ENCODE data around the gene ARL4D.
"Not testable (repeated sequence)": the region's sequence is repeated elsewhere in the genome, so short reads cannot be mapped to it uniquely, and the experiment has no call there.

The ARL4D gene

GRCh38 chr17:43373356-43373755, 25.4 kb upstream of the ARL4D start:
- no peaks in the 10 kb centered on the region for H3K27me3 ChIP-seq (replicated peaks)
- TF ChIP-seq CTCF (IDR thresholded peaks at IDR 0.05; ENCODE audit: low read depth, low read length, missing control alignments), result no peak
- no peak overlapping the region for H3K4me3 ChIP-seq (ENCODE audit: low read depth, low read length)
- no peak for DNase-seq
- no peak overlapping the region for H3K27ac ChIP-seq
- no peaks in the 10 kb centered on the region for H3K36me3 ChIP-seq (replicated peaks)
- in situ Hi-C loops (cut with HindIII; ENCODE audit: low pct_ligation_motif_present, low sequenced_read_pairs), result no loop called here

GRCh38 chr17:43375915-43376314, 22.9 kb upstream of the ARL4D start:
- in situ Hi-C loops (cut with HindIII; ENCODE audit: low pct_ligation_motif_present, low sequenced_read_pairs); H3K27me3 ChIP-seq (replicated peaks): not testable (repeated sequence)

GRCh38 chr17:43377056-43377810, 21.6 kb upstream of the ARL4D start:
- no peak for DNase-seq
- no peak for TF ChIP-seq CTCF (IDR thresholded peaks at IDR 0.05; ENCODE audit: low read depth, low read length, missing control alignments)
- Histone ChIP-seq H3K27me3 (replicated peaks) (no peaks in the 10 kb centered on the region), H3K27ac (no peak overlapping the region), H3K36me3 (replicated peaks) (no peaks in the 10 kb centered on the region), H3K4me3 (ENCODE audit: low read depth, low read length) (no peak overlapping the region)
- in situ Hi-C loops (cut with HindIII; ENCODE audit: low pct_ligation_motif_present, low sequenced_read_pairs), result no loop called here

More at GRCh38 chr17:43375915-43376314, 22.9 kb upstream of the ARL4D start:
- not testable (repeated sequence) for H3K36me3 ChIP-seq (replicated peaks); H3K4me3 ChIP-seq (ENCODE audit: low read depth, low read length); DNase-seq; H3K27ac ChIP-seq

GRCh38 chr17:43378766-43379165, 20.0 kb upstream of the ARL4D start:
- no peak for DNase-seq
- no peak overlapping the region for H3K27ac ChIP-seq
- H3K36me3 ChIP-seq (replicated peaks), result no peaks in the 10 kb centered on the region
- in situ Hi-C loops (cut with HindIII; ENCODE audit: low pct_ligation_motif_present, low sequenced_read_pairs), result no loop called here
- H3K4me3 ChIP-seq (ENCODE audit: low read depth, low read length), result no peak overlapping the region
- no peak for TF ChIP-seq CTCF (IDR thresholded peaks at IDR 0.05; ENCODE audit: low read depth, low read length, missing control alignments)
- no peaks in the 10 kb centered on the region for H3K27me3 ChIP-seq (replicated peaks)

- H3K27ac ChIP-seq, result no peak overlapping the region
- no peaks in the 10 kb centered on the region for H3K27me3 ChIP-seq (replicated peaks)
- H3K4me3 ChIP-seq (ENCODE audit: low read depth, low read length), result no peak overlapping the region
- in situ Hi-C loops (cut with HindIII; ENCODE audit: low pct_ligation_motif_present, low sequenced_read_pairs), result no loop called here
- no peak for DNase-seq
- no peak for TF ChIP-seq CTCF (IDR thresholded peaks at IDR 0.05; ENCODE audit: low read depth, low read length, missing control alignments)
- no peaks in the 10 kb centered on the region for H3K36me3 ChIP-seq (replicated peaks)
Measured at GRCh38 chr17:43380307-43380706, 18.5 kb upstream of the ARL4D start.

GRCh38 chr17:43381204-43381603, 17.6 kb upstream of the ARL4D start:
- in situ Hi-C loops (cut with HindIII; ENCODE audit: low pct_ligation_motif_present, low sequenced_read_pairs), result no loop called here
- Histone ChIP-seq H3K27ac (no peak overlapping the region), H3K36me3 (replicated peaks) (no peaks in the 10 kb centered on the region), H3K4me3 (ENCODE audit: low read depth, low read length) (no peak overlapping the region), H3K27me3 (replicated peaks) (no peaks in the 10 kb centered on the region)
- DNase-seq, result no peak
- no peak for TF ChIP-seq CTCF (IDR thresholded peaks at IDR 0.05; ENCODE audit: low read depth, low read length, missing control alignments)
